GM21825 (cell line): ENCODE results near the gene TLR9.

Experiments
- ATAC-seq: cut with Tn5 transposase; IDR thresholded peaks from one replicate; pipeline ENCODE4 v1.9.1; 2021; ENCODE audit warnings: mild to moderate bottlenecking, moderate library complexity; ENCODE audit not compliant: unreplicated experiment

Gene TLR9

DNA sequence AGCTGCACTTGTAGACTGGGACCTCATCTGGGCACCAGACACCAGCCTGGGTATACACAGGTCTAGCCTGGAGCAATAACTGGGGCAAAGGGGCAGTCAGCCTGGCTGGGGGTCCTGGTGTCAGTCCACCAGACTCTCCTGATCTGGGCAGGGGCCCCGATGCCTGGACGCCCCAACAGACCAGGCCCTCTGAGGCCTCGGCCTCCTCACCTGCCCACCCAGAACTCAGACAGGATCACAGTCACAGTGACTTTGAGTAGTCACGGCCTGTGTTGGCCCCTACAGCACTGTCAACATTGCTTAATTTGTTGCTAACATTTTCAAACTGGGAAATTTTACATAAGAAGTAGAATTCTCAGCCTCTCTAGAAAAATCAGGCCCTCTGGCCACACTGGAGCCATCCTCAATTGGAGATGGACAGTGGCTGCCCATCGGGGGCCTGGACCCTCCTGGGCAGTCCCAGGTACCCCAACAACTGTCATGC, 7.7 kb upstream of the TLR9 start:
- ATAC-seq = no peak

DNA sequence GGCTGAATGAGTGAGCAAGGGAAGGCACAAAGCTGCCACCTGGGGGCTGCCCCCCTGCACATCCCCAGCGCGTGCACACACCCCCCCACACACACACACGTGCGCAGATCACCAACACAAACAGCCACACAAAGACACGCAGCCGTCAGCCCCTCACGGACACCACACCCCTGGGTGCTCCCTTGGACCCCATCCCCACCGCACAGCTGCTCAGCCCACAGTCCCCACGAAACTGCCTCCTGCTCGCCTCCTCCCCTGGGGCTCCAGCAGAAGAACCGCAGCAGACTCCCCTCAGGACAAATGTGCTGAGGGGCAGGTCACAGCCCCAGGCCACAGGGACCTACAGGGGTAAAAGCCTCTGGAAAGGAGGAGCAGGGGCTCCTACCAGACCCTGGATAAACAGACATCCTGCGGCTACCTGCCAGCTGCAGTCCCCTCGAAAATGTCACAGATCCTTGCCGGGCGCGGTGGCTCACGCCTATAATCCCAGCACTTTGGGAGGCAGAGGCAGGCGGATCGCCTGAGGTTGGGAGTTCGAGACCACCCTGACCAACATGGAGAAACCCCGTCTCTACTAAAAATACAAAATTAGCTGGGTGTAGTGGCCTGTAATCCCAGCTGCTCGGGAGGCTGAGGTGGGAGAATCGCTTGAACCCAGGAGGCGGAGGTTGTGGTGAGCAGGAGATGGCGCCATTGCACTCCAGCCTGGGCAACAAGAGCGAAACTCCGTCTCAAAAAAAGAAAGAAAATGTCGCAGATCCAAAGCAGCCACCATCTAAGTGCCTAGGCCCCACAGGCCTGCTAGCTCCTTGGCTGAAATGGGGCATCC, 7.0 kb upstream of the TLR9 start:
- no peak for ATAC-seq

DNA sequence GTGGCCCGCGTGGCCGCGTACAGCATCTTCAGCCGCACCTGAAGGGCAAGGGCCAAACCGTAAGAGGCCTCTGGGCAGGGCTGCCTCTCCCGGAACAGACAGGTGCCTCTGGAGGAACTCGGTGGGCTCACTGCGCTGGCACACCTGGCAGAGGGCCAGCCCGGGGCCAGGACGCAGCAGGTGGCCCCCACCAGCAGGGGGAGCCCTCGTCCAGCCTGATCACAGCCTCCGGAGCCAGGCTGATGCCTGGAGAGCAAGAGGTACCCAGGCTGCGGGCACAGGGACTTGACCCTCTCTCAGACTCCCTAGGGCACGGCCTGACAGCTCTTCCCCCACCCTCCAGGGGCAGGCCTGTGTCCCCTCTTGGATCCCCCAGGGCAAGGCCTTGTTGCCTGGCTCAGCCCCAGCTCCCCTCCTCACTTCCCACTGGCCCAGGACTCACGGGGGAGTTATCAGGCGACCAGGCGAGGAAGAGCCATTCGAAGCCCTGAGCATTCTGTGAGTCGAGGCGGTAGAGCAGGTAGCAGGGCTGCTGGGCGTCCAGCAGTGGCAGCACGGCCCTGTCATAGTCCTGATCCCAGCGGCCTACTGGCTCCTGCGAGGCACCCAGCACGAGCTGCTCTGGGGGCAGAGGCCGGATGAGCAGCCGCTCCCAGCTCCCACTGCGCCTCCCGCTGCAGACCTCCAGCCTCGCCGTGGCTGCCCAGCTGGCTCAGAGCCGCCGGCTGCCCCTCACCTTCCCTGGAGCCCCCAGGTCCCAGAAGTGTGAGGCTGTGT, 6.2 kb upstream of the TLR9 start:
- ATAC-seq = no peak

DNA sequence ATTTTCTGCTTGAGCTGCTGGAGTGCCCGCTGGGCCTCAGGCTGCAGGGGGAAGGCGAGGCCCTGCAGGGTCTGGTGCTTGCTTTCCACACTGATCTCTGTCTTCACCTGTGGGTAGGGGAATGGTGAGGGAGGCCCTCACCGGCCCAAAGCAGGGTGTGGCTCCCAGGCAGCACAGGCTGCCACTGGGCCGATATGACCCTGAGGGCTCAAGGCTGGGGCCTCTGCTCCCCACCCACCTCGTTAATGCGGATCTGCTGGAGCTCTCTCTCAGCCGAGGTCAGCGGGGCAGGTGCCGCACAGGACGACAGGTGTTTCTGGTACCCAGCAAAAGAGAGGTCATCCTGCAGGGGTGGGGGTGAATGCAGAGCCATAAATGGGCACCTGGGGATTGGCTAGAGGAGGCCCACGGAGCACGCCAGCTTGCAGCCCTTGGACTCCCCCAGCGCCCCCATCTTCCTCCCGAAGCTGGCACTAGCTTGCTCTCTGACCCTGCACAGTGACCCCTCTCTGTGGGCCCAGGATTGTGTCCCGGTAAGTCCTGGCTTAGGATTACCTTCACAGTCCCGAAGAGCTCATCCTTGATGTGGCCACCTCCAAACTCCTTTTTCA, 5.5 kb upstream of the TLR9 start:
- ATAC-seq = no peak

DNA sequence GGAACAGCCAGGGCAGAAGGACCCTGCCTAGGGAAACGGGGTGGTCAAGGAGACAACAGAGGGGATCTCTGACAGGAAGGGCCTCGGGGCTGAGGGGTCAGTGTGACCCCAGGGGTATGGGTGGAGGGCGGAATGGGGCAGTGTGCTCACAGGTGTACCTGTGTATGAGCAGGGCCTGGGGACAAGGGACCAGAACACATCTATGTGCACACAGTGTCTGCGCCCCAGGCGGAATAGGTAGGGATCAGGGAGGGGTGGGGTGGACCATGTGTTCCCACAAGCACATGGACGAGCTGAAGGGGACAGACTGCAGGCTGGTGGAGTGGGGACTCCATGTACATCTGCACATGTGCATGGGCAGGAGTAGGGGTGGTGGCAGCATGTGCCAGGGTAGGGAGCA, 5.0 kb upstream of the TLR9 start:
- no peak for ATAC-seq

DNA sequence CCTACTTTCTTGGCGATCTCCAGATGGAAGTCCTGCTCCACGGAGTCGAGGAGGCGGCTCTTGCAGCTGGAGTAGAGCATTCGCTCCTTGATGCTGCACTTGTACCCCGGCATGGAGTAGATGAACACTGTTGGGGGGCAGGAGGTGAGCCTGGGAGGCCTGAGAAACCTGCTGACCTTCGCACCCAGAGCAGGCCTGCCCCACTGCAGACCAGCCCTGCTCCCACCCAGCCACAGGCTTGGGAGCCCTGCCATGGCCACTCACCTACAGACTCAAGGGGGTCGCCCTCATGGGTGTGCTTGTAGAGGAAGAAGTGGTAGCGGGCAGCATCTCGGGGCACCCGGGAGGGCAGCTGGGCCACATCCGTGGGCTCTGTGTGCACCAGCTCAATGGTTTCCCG, 4.2 kb upstream of the TLR9 start:
- ATAC-seq = no peak

DNA sequence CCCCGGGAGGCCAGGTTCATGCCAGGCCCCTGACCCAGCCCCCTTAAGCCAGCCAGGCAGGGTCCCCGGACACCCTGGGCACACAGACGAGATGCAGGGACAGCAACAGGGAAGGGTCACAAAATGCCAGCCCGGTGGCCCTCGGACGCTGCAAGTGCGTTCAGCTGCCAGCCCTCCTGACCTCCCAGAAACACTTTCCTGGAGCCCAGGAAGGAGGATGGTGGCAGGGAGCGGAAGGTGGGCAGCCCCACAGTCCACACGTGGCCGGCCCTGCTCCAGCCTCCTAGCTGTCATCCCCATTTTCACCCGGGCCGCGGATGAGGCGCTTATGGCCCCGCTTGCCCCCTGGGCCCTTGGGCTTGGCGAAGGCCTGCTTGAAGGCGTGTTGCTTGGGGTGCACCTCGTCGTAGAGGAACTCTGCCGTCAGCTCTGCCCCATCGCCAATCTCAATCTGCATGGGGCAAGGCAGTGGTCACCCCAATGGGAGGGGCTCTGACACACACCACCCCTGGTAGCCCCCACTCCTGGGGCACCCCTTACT, 3.4 kb upstream of the TLR9 start:
- ATAC-seq = no peak

DNA sequence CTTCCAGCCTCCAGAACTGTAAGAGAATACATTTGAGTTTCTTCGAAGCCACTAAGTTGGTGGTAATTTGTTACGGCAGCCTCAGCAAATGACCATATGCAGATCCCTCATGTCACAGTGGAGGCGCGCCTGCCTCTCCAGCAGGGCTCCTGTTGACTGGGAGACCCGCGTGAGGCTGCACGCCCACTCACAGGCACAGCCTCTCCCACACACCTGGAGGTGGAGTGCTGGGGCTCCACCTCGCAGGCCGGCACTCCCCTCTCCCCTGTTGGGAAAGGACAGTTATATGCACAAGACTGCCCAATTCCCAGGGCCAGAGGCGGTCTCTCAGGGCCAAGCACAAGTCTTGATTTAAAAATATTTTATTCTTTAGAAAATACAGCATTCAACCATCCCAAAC, 2.8 kb upstream of the TLR9 start:
- no peak for ATAC-seq

DNA sequence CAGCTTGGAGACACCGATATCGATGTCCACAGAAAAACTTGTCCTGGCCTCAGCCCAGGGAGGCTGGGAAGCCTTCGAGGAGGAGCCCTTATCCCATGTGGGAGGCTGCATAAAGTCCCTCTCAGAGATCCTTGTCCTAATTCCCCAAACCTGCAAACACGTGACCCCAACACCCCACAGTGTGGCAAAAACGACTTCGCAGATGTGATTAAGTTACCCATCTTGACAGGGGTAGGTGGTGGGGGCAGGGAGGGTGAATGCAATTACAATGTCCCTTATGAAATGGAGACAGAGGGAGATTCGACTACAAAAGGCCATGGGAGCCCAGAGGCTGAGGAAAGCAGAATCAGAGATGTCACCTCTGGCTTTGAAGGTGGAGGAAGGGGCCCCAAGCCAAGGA, 2.3 kb upstream of the TLR9 start:
- ATAC-seq = no peak

DNA sequence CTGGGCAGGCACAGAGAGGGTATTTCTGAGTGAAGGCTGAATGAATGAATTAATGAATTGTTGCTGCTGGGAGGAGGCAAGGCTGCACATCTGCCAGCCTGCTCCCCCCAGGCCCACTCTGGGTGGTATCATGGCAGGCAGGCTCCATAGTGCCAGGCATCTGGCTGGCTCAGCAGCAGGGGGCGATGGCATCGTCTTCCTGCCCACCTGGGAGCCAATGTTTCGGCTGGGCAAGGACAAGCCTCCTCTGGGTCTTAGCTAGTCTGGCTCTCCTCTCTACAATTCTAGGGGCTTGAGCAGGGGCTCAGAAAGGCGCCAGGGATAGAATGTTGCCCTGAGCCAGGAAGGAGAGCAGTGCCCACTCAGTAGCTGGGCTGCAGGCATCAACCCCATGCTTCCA, 1.7 kb upstream of the TLR9 start:
- ATAC-seq = no peak

DNA sequence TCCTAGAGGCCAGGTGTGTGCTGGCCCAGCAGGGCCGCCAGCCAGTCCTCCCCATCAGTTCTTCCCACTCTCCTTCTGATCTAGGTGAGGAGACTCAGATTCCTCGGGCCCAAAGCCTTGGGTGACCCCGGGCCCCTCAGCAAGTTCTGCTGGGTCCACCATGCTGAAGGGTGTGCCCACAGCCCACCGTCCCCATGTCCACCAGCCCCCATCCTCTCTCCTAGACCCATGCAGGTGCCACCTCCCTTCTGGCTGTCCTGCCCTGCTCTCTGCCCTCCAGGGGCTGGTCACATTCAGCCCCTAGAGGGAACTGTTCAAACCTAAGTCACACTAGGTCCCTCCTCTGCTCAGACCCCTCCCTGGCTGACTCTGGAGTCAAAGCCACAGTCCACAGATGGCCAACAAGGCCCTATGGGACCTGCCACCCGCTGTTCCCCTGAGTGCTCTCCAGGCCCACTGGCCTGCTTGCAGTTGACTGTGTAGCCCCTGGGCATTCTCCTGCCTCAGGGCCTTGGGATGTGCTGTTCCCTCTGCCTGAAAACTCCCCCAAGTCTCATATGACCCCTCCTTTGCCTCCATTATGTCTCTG, 878 bp upstream of the TLR9 start:
- ATAC-seq = no peak

DNA sequence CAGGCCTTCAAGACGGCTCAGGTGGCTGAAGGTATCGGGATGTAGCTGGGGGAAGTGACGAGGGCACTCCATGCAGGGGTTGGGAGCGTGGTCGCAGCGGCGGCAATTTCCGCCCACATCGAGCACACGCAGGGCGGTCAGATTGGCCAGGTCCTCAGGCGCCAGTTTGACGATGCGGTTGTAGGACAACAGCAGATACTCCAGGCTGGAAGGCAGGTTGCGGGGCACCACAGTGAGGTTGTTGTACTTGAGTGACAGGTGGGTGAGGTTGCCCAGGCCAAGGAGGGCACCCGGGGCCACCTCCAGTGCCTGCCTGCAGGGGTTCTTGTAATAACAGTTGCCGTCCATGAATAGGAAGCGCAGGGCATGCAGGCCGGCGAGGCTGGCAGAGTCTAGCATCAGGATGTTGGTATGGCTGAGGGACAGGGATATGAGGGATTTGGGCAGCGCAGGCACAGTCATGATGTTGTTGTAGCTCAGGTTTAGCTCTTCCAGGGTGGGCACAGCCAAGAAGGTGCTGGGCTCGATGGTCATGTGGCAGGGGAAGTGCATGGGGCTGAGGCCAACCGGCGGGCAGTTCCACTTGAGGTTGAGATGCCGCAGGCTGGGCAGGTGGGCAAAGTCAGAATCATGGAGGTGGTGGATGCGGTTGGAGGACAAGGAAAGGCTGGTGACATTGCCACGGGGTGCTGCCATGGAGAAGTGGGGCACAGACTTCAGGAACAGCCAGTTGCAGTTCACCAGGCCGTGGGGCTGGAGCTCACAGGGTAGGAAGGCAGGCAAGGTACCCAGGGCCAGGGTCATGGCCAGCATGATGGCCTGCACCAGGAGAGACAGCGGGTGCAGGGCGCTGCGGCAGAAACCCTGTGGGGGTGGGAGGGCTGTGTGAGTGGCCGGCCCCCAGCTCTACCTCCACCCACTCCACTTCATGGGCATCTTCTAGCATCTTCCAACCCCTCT, 1.7 kb downstream of the TLR9 start:
- ATAC-seq = no peak

DNA sequence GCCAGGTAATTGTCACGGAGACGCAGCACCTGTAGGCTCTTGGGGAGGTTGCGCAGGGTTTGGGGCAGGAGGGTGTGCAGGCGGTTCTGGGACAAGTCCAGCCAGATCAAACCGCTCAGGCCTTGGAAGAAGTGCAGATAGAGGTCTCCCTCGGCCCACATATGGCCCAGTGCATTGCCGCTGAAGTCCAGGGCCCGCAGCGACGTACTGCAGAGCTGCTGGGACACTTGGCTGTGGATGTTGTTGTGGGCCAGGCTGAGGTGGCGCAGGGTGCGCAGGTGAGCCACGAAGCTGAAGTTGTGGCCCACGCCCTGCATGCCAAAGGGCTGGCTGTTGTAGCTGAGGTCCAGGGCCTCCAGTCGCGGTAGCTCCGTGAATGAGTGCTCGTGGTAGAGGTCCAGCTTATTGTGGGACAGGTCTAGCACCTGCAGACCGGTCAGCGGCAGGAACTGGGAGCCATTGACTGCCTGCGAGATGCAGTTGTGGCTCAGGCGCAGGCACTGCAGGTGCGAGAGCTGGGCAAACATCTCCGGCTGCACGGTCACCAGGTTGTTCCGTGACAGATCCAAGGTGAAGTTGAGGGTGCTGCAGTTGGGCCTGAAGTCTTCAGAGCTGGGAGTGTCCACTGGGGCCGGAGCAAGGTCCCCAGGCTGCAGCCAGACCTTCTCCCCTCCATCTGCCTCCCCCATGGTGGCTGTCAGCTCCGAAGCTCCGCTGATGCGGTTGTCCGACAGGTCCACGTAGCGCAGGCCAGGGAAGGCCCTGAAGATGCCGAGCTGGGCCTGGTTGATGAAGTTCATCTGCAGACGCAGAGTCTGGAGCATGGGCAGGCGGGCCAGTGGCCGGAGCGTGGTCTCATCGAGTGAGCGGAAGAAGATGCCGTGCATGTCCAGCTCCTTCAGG, 2.9 kb downstream of the TLR9 start:
- ATAC-seq = no peak

DNA sequence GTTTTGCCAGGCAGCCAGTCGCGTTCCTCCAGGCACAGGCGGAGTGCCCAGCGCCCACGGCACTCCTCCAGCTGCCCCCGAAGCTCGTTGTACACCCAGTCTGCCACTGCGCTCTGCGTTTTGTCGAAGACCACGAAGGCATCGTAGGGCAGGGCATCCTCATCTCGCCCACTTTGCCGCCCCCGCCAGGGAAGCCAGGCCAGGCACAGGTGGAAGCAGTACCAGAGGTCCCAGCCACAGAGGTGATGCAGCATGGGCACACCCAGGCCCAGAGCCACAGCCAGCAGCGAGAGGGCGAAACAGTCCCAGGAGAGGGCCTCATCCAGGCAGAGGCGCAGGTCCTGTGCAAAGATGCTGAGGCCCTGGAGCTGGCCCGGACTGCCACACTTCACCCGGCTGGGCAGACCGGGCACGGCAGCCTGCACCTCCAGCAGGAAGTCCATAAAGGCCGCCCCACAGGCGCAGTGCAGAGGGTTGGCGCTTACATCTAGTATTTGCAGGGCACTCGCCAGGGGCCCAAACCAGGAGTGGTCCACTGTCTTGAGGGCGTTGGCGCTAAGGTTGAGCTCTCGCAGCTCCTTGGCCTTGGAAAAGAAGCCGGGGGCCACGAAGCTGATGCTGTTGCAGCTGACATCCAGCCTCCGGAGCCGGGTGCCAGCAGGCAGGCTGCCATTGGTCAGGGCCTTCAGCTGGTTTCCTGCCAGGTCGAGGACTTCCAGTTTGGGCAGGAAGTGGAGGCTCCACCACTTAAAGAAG, 3.7 kb downstream of the TLR9 start:
- no peak for ATAC-seq

DNA sequence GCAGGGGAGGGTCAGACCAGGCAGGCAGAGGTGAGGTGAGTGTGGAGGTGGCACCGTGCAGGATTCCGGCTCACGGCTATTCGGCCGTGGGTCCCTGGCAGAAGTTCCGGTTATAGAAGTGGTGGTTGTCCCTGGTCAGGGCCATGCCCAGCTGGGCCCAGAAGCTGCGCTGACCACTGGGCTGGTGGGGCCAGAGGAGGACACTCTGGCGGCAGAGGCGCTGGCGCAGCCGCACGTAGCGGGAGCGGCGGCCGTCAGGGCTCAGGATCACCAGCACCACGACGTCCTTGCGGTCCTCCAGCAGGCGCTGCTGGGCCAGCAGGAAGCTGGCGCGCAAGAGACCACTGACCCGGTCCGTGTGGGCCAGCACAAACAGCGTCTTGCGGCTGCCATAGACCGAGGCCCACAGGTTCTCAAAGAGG, 4.3 kb downstream of the TLR9 start:
- ATAC-seq = no peak

DNA sequence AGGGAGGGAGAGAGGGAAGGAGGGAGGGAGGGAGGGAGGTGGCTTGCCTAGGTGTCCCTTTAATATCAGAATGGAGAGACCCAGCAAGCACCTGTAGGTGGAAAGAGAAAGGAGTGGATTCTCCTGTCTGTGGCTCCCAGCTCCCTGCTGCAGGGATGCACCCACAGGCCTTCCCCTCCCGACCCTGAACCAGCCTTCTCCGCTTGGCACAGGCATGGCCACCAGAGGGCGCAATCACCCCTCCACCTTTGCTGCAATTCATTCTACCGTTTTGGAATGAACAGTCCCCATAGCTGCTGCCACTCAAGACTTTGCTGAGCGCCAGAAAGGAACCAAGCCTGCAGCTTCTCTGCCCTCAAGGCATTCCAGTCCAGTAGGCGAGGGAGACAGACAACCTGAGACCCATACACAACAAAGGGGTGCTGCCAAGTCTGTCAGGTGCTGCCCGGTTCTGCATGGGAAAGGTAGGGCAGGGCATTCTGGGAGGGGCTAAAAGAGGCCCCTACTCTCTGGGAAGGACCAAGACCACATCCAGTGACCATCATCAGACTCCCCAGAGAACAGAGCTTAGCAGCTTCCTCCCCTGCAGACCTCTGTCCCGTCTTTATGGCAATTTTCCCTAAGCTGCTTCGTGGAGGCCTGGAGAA, 4.9 kb downstream of the TLR9 start:
- ATAC-seq = no peak

DNA sequence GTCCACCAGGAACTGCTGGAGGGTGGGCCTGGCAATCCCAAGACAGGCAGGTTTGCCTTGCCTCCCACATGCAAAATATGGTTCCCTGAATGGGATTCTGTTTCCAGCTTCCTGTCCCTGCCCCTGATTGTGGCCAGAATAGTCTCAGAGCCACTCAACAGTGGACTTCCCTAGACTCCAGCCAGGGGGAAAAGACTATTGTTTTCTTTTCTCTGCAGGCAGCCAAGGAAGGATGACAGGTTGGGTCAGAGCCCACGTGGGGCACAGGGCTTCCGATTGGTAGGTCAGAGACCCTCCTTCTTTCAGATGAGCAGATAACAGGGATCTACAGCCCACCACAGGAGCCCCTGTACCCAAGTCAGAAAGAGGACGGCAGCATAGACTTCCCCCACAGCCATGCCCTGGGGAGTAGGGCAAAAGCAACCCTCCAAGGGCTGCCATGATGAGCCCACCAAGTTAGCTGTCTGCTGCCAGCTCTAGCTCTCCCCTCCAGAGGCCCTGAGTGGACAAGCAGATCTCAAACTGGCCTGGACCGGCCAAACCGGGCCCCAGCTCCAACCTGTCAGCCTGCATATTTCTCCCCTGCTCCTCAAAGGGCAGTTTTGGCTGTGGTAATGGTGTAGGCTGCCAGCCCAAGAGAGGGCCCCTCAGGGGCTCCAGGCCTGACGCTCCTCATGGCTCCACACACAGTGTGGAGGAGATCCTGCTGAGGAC, 6.4 kb downstream of the TLR9 start:
- ATAC-seq = no peak
